Heart left ventricle (tissue), 16 donors: ENCODE results near the gene UVSSA. TPM values are rescaled to one million over a fixed set of nuclear protein-coding genes. Genes with fewer than 3 reads are reported as not detected.

Source experiments
- ATAC-seq, 4 donors: fragments of 200-7000 bp; cut with Tn5 transposase; one replicate each; pipeline ENCODE4 v1.9.1; 2020 to 2022; ENCODE audit warnings: moderate library complexity in 4 of 4, mild to moderate bottlenecking in 3 of 4, moderate number of reproducible peaks in 1 of 4
- DNase-seq, 5 donors: peaks; one replicate each; pipeline ENCODE4 v3.0.0-alpha.2; 2020
- H3K27ac ChIP-seq, 12 donors: fragments of 200-600 bp; sonication (generic) in 4 of 12; one replicate each; pipeline versions ENCODE4 v1.5.0 to v1.8.0; 2016 to 2022; ENCODE audit warnings: mild to moderate bottlenecking in 2 of 12
- H3K27me3 ChIP-seq, 9 donors: fragments of 200-600 bp; sonication (generic) in 2 of 9; one replicate each; pipeline versions ENCODE4 v1.5.1 to v1.8.0; 2016 to 2022; ENCODE audit warnings: mild to moderate bottlenecking in 3 of 9
- H3K36me3 ChIP-seq, 9 donors: fragments of 200-600 bp; sonication (generic) in 2 of 9; one replicate each; pipeline versions ENCODE4 v1.5.0 to v1.8.0; 2018 to 2022; ENCODE audit warnings: mild to moderate bottlenecking in 2 of 9
- H3K4me1 ChIP-seq, 12 donors: fragments of 200-600 bp; sonication (generic) in 4 of 12; one replicate each; pipeline versions ENCODE4 v1.5.0 to v1.8.0; 2016 to 2022; ENCODE audit warnings: mild to moderate bottlenecking in 3 of 12
- H3K4me3 ChIP-seq, 12 donors: fragments of 200-600 bp; sonication (generic) in 4 of 12; one replicate each; pipeline versions ENCODE4 v1.5.0 to v1.8.0; 2017 to 2022; ENCODE audit warnings: mild to moderate bottlenecking in 9 of 12, moderate library complexity in 4 of 12
- H3K9me3 ChIP-seq, 12 donors: fragments of 200-600 bp; sonication (generic) in 4 of 12; one replicate each; pipeline versions ENCODE4 v1.5.0 to v1.8.0; 2016 to 2022; ENCODE audit warnings: mild to moderate bottlenecking in 1 of 12
- CTCF ChIP-seq, 12 donors: fragments of 200-600 bp; sonication (generic) in 4 of 12; IDR thresholded peaks; one replicate each; pipeline versions ENCODE4 v1.5.0 to v1.8.0; 2018 to 2022; ENCODE audit warnings: antibody characterized with exemption in 12 of 12, mild to moderate bottlenecking in 5 of 12
- POLR2A ChIP-seq, 2 donors: fragments of 450-650 bp; IDR thresholded peaks; one replicate each; pipeline ENCODE4 v1.6.1; 2017; ENCODE audit warnings: antibody characterized with exemption in 2 of 2, mild to moderate bottlenecking in 2 of 2, moderate library complexity in 2 of 2
- WGBS, 4 donors: extraction: QIAGEN DNeasy Blood & Tissue Kit in 2 of 4; methylation state at CpG; one replicate each; pipeline versions ENCODE4 v1.1.5 to v1.1.7; 2013 to 2018; 5-methylcytosine and 5-hydroxymethylcytosine counted together
- intact Hi-C, 10 donors: fragments of 100-400 bp; cut with DNase I; formaldehyde crosslinking; loops; one replicate each; pipeline versions ENCODE4 v1.11.1 to v1.14.2; 2022
- polyA plus RNA-seq, 2 donors: library from polyadenylated mRNA; stranded (reverse); fragments of 200-250 nt; gene quantifications; one replicate each; pipeline ENCODE4 v1.2.3, GENCODE V29; 2013
- total RNA-seq, 9 donors: library from RNA; depleted of rRNA in 2 of 9; stranded (reverse); fragments of >200 nt in 2 of 9; fragmentation: NEBNext Ultra II Directional in 3 of 9; extraction: Animal tissue kit (Norgen Biotek cat#: 25700) in 3 of 9; gene quantifications; one replicate each; pipeline versions ENCODE4 v1.1.0 to v1.2.4, GENCODE V29; 2016 to 2023
- donor health status: ischemic (EF 13 %, LVEDD 7.1; RV severe dilation, severe dysfunction).
- donor health status: healthy with polysubstance abuse.
- donor health status: DM: no; HTN: yes; CAD: no.
- donor health status: DM: no; HTN: no; CAD: no.
- donor health status: ischemic (EF 25% LVEDD 6.9; RV normal size, moderate dysfunction).
- donor health status: ischemic (EF 25% LVEDD 5.7; RV mildly dilated, moderate dysfunction).
- donor health status: healthy.
- donor health status: DM: yes; HTN: yes; CAD: no.
- donor health status: ischemic (EF 35%, LVEDD 5.7; RV mildly dilated, moderate dysfunction).
- donor health status: nonischemic (EF 11% LVEDD 7.7; RV severe dilation, severe dysfunction).
- donor health status: DM: yes; HTN: yes; CAD: no.
- donor health status: PGD.
- donor health status: ischemic (EF 29% LVEDD 5.4; RV normal size, mild dysfunction).
- donor health status: nonischemic (EF 23%, LVEDD 6.1; RV moderate dilation, normal function).

Gene UVSSA
- total and polyA plus RNA-seq, 11 donors: 4.7 to 14.2 (median 6.7) TPM

- H3K4me1 ChIP-seq: no peaks in the 10 kb centered on the region
- peaks cover 0 to 50% (median 6%) of the 10 kb centered on the region in 9 donors for H3K36me3 ChIP-seq
- intact Hi-C loops: loop anchor here in 2 of 10 donors (5.0 kb wide), 2 partner anchors 147 to 252 kb away; no protein-coding TSS in a partner anchor
- no peak for ATAC-seq
- no peak overlapping the region for H3K4me3 ChIP-seq
- H3K27ac ChIP-seq: no peak overlapping the region
- no peak for TF ChIP-seq POLR2A (IDR thresholded peaks at IDR 0.05)
- TF ChIP-seq CTCF (IDR thresholded peaks at IDR 0.05): peak in 1 of 12 donors; percentile 7
- no peaks in the 10 kb centered on the region for H3K27me3 ChIP-seq
- WGBS, 4 donors: 79 to 87% (median 85%) methylated on average over 21 to 25 of the region's 25 CpGs
- DNase-seq: peak in 3 of 5 donors; percentile 15 to 47 (median 18)
- no peaks in the 10 kb centered on the region for H3K9me3 ChIP-seq
Measured at GRCh38 chr4:1365271-1366178, 18.5 kb downstream of the UVSSA start.

GRCh38 chr4:1366371-1367229, 19.6 kb downstream of the UVSSA start:
- H3K36me3 ChIP-seq: peaks cover 0 to 52% (median 6%) of the 10 kb centered on the region in 9 donors
- no peaks in the 10 kb centered on the region for H3K4me1 ChIP-seq
- no peaks in the 10 kb centered on the region for H3K27me3 ChIP-seq
- no peaks in the 10 kb centered on the region for H3K9me3 ChIP-seq
- 95 to 97% (median 96%) methylated on average over 22 to 35 of the region's 35 CpGs for WGBS, 4 donors
- H3K4me3 ChIP-seq: no peak overlapping the region
- DNase-seq (peak in 3 of 5 donors; percentile 14 to 55 (median 24)), ATAC-seq (no peak)
- no peak for TF ChIP-seq POLR2A (IDR thresholded peaks at IDR 0.05)
- TF ChIP-seq CTCF (IDR thresholded peaks at IDR 0.05): no peak
- intact Hi-C loops: loop anchor here in 2 of 10 donors (5.0 kb wide), 2 partner anchors 146 to 251 kb away; no protein-coding TSS in a partner anchor
- no peak overlapping the region for H3K27ac ChIP-seq

DNA sequence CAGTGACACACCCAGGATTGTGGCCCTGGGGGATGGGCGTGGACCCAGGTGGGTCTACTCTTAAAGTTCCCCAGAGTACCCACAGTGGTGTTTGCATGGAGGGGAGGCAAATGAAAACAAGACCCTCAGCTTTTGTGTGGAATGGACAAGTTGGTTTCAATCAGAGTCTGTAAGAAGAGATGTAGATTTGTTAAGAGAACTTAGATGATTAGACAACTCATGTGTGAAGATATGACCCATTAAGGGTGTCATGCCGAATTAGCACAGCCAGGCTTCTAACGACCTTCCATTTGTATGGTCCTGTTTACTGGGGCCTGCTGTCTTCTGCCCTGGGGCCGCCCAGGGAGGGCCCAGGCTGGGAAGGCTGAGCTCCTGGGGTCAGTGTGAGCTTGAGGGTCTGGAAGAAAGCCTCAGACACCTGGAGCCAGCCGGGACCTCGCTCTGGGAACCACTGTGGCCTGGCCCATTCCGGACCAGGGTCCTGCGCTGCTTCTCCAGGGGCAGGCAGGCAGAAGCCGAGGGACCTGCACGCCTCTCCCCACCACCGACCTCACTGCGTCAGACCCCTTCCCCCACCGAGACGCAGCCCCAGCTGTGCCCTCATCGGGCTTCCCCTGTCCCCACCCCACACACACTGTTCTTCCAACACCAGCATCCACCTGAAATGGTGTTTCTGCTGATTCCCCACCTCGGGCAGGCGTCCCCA, 20.4 kb downstream of the UVSSA start:
- 90 to 97% (median 94%) methylated on average over 17 of the region's 17 CpGs for WGBS, 4 donors
- intact Hi-C loops: loop anchor here in 2 of 10 donors (5.0 kb wide), 2 partner anchors 145 to 250 kb away; no protein-coding TSS in a partner anchor

More for the DNA sequence above, 20.4 kb downstream of the UVSSA start:
- Histone ChIP-seq H3K9me3 (no peaks in the 10 kb centered on the region), H3K27me3 (no peaks in the 10 kb centered on the region), H3K4me1 (no peaks in the 10 kb centered on the region), H3K36me3 (peaks cover 0 to 60% (median 10%) of the 10 kb centered on the region in 9 donors), H3K27ac (no peak overlapping the region), H3K4me3 (no peak overlapping the region)
- DNase-seq (peak in 3 of 5 donors; percentile 13 to 42 (median 13)), ATAC-seq (no peak)
- TF ChIP-seq CTCF (IDR thresholded peaks at IDR 0.05): no peak
- TF ChIP-seq POLR2A (IDR thresholded peaks at IDR 0.05): no peak
